ENCODE results near the gene SLC17A8.
"Not testable (repeated sequence)": the region's sequence is repeated elsewhere in the genome, so short reads cannot be mapped to it uniquely, and the experiment has no call there.

Gene SLC17A8

GRCh38 chr12:100356644-100357223, at the start of gene SLC17A8:
Gene SLC17A8, plus strand, starts transcription at chr12:100357074. Its CDS starts 318 bp downstream, at chr12:100357392.
- FAIRE-seq (no peak), DNase-seq (ENCODE audit: insufficient read length, low spot score) (no peak)

DNA sequence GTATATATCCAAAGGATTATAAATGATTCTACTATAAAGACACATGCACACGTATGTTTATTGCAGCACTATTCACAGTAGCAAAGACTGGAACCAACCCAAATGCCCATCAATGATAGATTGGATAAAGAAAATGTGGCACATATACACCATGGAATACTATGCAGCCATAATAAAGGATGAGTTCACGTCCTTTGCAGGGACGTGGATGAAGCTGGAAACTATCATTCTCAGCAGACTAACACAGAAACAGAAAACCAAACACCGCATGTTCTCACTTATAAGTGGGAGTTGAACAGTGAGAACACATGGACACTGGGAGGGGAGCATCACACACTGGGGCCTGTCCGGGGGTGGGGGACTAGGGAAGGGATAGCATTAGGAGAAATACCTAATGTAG, 48.7 kb upstream of the SLC17A8 start:
- not testable (repeated sequence) for FAIRE-seq; DNase-seq (ENCODE audit: insufficient read length, low spot score)

- DNase-seq (ENCODE audit: insufficient read length, low spot score): no peak
- no peak for FAIRE-seq
Observed at GRCh38 chr12:100311317-100311716, 45.6 kb upstream of the SLC17A8 start.

GRCh38 chr12:100317371-100317770, 39.5 kb upstream of the SLC17A8 start:
- no peak for DNase-seq (ENCODE audit: insufficient read length, low spot score)

DNA sequence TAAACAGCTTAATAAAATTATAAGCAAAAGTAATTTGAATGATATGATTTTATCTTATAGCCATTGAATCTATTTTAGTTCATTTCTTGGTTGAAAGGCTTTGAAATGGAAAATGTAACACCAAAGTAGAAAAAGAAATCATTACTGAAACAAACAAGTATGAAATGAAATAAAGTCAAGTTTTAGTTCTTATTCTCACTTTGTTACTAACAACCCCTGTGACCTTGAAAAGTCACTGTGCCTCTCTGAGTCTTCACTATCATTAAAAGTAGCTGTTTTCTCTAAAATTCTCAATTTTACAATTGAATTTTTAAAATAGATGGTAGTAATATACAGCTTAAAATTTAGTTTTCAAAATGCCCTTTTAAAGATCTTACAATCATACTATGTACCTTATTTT, 32.4 kb upstream of the SLC17A8 start:
- FAIRE-seq: no peak

More at GRCh38 chr12:100317371-100317770, 39.5 kb upstream of the SLC17A8 start:
- no peak for FAIRE-seq

DNA sequence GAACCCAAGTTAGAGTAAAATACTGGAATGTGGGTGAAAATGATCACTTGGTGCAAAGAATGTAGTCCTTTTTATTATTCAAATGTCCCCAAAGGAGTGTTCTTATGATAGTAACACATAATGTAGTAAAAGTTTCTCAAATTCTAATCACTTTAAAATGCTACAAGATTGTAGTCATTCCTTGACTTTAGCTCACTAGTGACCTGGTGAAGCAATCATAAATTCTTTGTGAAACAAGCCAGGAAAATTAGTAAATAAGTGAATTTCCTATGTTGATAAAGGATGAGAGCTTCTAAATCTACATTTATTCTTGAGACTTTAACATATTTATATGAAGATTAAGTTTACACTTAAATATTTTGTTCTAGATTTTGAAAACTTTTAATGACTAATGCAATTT, 30.7 kb upstream of the SLC17A8 start:
- DNase-seq (ENCODE audit: insufficient read length, low spot score) (no peak), FAIRE-seq (no peak)

More for the DNA sequence above, 32.4 kb upstream of the SLC17A8 start:
- no peak for DNase-seq (ENCODE audit: insufficient read length, low spot score)

- DNase-seq (ENCODE audit: insufficient read length, low spot score): no peak
- no peak for FAIRE-seq
Observed at GRCh38 chr12:100329800-100330199, 27.1 kb upstream of the SLC17A8 start.

DNA sequence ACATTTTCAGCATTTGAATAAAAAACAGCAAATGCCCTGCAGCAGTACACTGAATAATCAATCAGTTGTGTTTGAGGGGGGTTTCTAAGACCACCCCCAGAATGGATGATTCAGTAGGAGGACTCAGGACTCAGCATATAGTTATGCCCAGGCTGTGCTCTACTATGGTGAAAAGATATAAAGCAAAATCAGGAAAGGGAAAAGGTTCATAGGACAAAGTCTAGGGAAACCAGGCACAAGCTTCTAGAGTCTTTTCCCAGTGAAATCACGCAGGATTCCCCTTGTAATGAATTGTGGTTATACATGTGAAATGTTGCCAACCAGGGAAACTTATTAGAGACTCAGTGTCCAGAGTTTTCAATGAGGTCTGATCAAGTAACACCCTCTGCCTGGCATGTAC, 25.0 kb upstream of the SLC17A8 start:
- no peak for DNase-seq (ENCODE audit: insufficient read length, low spot score)
- FAIRE-seq: no peak

GRCh38 chr12:100332852-100333251, 24.0 kb upstream of the SLC17A8 start:
- FAIRE-seq (no peak), DNase-seq (ENCODE audit: insufficient read length, low spot score) (no peak)

GRCh38 chr12:100337299-100337698, 19.6 kb upstream of the SLC17A8 start:
- no peak for FAIRE-seq

DNA sequence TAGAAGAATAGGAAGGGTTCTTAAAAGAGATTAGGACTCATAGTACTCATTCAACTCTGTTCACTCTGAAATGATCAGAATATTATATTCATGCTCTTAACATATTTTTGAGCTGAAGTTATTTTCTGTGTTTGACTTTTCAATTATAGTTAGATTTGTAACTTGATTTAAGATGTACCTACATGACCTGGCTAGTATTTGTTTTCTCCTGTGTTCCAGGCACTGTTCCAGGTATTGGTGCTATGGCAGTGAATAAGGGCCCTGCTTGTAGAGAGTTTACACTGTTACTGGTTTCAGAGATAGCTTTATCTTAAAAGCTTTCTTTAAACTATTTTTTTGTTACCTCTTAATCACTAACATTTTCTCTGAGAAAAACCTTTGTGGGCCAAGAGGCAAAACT, 19.1 kb upstream of the SLC17A8 start:
- DNase-seq (ENCODE audit: insufficient read length, low spot score): no peak
- FAIRE-seq: no peak

More at GRCh38 chr12:100337299-100337698, 19.6 kb upstream of the SLC17A8 start:
- no peak for DNase-seq (ENCODE audit: insufficient read length, low spot score)

DNA sequence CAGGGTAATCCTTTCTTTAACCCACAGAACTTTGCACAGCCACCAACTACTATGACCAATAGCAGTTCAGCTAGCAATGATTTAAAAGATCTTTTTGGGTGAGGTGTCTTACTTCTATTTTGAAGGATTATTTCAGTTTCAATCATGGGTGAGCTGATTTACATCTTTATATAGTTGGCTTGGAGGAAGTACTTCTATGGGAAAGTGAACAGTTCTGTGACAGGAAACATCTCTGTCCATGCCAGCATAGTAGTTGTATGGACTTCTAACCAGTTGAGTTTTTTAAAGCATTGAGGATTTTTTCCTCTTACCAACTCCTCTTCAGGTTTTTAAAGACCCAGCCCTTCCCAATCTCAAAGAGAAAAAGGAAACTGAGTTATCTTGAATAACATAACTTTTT, 17.8 kb upstream of the SLC17A8 start:
- DNase-seq (ENCODE audit: insufficient read length, low spot score) (no peak), FAIRE-seq (peak; percentile 73)

- not testable (repeated sequence) for DNase-seq (ENCODE audit: insufficient read length, low spot score); FAIRE-seq
Observed at GRCh38 chr12:100342897-100343296, 14.0 kb upstream of the SLC17A8 start.

- not testable (repeated sequence) for FAIRE-seq; DNase-seq (ENCODE audit: insufficient read length, low spot score)
Observed at GRCh38 chr12:100344351-100344750, 12.5 kb upstream of the SLC17A8 start.

DNA sequence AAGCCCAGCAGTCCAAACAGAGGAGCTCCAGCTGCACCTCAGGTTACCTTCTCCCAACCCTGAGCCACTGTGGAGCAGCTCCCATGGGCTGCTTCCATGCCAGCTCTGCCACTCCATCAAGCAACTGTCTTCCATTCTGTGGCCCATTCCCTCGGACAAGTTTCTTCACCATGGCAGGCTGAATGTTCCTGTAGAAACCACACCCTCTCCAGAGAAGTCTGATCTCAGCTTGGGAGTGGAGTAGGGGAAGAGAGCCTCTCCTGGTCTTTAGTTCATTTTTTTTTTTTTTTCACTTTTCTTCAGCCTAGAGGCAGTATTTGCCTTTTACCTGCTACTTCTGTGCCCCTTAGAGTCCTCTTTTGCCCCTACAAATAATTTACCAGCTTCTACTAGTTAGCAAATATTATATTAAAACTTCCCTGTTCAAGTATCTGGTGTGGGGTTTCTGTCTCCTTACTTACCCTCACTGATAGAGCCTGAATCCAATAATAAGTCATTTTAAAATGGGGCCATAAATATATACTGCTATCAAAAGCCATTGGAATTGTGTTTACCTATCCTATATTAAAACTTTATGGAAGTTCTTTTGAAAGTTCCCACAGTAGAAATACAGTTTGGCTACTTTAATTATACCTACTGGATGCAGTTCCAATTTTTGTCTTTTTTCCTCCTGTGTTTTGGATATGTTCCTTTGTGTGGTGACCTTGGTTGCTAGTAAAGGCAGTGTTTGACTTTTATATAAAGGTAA, 11.7 kb upstream of the SLC17A8 start:
- no peak for FAIRE-seq
- no peak for DNase-seq (ENCODE audit: insufficient read length, low spot score)

- FAIRE-seq (no peak), DNase-seq (ENCODE audit: insufficient read length, low spot score) (peak; percentile 20)
Observed at GRCh38 chr12:100346660-100347059, 10.2 kb upstream of the SLC17A8 start.

DNA sequence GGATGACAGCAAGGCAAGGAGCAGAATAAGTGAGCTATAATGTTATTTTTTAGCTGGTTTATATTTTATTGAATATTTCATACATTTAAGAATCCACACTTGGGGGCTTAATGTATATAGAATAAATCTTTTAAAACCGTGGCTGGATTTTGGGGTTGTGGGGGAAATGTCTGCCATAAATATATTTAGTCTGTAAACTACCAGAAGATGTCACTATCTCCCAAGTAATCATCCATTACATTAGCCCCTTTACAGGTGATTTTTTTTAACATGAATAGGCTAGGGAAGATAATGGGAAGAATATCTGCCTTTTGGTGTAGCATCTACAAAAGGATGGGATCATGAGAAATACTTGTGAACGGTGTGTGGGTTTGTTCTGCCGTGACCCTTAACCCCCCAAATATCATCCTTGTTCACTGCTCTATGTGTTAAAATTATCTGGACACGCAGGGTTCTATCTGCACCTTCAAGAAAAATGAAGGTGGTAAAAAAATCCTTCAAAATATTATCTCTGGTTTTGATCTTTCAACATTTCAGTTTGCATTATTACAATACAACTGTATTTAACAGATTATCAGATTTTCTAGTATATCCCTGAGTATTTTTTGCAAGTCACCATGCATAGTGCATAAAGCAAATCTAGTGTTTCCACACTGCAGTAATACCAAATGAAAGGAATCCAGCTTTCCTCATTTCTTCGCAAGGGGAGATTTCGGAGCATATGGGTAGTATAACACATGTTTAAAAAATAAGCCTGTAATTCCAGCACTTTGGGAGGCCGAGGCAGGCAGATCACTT, 8.0 kb upstream of the SLC17A8 start:
- no peak for FAIRE-seq
- DNase-seq (ENCODE audit: insufficient read length, low spot score): peak; percentile 29

GRCh38 chr12:100359248-100359647, 2.4 kb downstream of the SLC17A8 start:
- DNase-seq (ENCODE audit: insufficient read length, low spot score): no peak
- no peak for FAIRE-seq

GRCh38 chr12:100359822-100360221, 2.9 kb downstream of the SLC17A8 start:
- DNase-seq (ENCODE audit: insufficient read length, low spot score): peak; percentile 60
- FAIRE-seq: peak; percentile 63

DNA sequence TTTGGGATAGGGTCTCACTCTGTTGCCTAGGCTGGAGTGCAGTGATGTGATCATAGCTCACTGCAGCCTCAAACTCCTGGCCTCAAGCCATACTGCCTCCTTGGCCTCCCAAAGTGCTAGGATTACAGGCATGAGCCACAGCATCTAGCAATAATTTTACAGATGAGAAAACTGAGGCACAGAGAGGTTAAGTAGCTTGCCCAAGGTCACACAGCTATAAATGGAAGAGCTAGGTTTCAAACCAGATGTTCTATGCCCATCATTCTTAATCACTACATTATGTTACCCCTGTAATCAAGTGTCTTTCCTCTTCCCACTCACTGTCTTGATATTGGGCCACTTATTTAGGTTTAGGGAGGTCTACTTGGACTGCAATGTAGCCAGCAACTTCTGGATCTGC, 3.6 kb downstream of the SLC17A8 start:
- DNase-seq (ENCODE audit: insufficient read length, low spot score): no peak
- FAIRE-seq: no peak

DNA sequence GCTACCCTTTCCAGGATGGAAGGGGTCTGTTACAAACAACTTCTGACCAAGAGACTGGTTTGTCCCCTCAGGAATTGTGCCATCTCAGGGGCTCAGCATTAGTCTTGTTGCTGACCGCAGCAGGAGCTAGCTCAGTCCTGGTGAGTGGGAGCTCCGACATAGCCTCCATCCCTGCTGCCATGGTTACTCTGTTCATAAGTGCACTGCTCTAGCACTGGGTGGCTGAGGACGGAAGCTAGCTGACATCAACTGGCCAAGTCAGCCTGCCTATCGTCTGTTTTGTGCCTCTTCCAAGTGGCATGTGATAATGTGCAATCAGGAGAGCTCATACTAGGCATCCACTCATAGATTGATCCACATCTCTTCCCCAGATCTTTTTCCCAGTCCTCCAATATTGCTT, 7.5 kb downstream of the SLC17A8 start:
- no peak for FAIRE-seq

More for the DNA sequence above, 7.5 kb downstream of the SLC17A8 start:
- no peak for DNase-seq (ENCODE audit: insufficient read length, low spot score)

Data from HTR-8/SVneo (cell line).